HL-60 (cell line): ENCODE measurements around the gene TUBG2.

Experiments used
- CTCF ChIP-seq: IDR thresholded peaks from one replicate; pipeline ENCODE4 v1.5.1; 2011; ENCODE audit warnings: low read length, control low read depth, inconsistent platforms; ENCODE audit not compliant: insufficient read depth
- TF ChIP-seq, protein P1 (sequence below): IDR thresholded peaks from 2 replicates; pipeline ENCODE4 v1.6.1; 2012; ENCODE audit warnings: low read depth; ENCODE audit not compliant: insufficient replicate concordance

GRCh38 chr17:42686520-42687128, 27.5 kb downstream of the TUBG2 start:
- no peak for TF ChIP-seq CTCF
- TF ChIP-seq, protein P1, sequence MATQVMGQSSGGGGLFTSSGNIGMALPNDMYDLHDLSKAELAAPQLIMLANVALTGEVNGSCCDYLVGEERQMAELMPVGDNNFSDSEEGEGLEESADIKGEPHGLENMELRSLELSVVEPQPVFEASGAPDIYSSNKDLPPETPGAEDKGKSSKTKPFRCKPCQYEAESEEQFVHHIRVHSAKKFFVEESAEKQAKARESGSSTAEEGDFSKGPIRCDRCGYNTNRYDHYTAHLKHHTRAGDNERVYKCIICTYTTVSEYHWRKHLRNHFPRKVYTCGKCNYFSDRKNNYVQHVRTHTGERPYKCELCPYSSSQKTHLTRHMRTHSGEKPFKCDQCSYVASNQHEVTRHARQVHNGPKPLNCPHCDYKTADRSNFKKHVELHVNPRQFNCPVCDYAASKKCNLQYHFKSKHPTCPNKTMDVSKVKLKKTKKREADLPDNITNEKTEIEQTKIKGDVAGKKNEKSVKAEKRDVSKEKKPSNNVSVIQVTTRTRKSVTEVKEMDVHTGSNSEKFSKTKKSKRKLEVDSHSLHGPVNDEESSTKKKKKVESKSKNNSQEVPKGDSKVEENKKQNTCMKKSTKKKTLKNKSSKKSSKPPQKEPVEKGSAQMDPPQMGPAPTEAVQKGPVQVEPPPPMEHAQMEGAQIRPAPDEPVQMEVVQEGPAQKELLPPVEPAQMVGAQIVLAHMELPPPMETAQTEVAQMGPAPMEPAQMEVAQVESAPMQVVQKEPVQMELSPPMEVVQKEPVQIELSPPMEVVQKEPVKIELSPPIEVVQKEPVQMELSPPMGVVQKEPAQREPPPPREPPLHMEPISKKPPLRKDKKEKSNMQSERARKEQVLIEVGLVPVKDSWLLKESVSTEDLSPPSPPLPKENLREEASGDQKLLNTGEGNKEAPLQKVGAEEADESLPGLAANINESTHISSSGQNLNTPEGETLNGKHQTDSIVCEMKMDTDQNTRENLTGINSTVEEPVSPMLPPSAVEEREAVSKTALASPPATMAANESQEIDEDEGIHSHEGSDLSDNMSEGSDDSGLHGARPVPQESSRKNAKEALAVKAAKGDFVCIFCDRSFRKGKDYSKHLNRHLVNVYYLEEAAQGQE: no peak
